UCSD-AML1 (cell line): Measurements from ENCODE around the gene SFT2D3.
"Not testable (repeated sequence)": the region's sequence is repeated elsewhere in the genome, so short reads cannot be mapped to it uniquely, and the experiment has no call there.

Source experiments
- DNase-seq: peaks from one replicate; lab custom pipeline; 2025; ENCODE audit not compliant: unreplicated experiment; lab: John Stamatoyannopoulos, UW

Gene SFT2D3

DNA sequence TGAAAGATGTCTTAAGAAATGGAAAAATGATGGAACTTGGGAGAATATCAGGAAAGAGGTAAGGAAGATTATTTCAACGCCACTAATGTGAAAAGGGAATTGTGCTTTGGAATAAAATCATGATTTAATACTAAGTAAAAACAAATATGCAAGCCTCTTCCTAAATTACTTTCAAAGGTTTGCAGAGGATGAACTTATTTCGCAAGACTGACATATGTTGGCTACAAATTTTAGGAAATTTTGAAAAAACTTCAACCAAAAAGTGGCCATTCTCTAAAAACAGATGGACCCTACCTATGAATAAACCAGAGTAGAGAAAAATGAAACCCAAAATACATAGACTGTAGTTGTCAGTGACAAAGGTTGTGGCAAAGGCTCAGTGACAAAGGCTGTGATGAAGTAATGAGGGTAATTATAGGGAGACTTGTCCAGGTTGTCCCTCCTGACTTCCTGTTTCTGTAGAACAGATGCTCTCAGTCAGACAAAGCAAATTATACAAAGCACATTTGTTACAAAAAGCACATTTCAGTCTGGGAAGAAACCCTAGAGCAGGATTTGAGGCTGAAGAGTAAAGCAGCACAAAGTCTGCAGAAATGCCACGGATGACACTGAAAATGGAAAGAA lies 39.5 kb downstream of the SFT2D3 start:
- DNase-seq: no peak

DNA sequence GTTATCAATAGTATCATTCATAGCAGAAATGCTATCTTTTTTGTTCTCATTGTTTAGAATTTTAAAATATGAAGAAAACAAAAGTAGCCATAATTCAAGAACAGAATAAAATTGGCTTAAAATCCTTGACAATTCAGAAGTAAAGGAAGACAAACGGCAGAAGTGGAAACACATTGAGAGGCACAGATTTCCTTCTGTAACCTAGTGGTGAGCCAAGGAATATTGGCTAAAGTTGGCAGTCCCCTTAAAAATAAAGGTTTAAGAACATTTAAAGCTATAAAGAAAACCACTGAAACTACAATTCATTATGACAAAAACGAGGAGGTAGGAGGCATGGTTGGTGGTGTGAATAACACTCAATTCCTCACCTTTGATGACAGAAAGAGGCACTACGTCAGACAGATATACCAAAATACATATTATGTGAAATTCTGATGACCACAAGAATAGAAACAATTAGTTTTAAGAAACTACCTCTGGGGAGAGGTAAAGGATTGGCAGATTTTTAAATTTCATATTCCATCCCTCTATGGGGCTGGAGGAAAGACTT lies 42.3 kb downstream of the SFT2D3 start:
- DNase-seq: no peak

DNA sequence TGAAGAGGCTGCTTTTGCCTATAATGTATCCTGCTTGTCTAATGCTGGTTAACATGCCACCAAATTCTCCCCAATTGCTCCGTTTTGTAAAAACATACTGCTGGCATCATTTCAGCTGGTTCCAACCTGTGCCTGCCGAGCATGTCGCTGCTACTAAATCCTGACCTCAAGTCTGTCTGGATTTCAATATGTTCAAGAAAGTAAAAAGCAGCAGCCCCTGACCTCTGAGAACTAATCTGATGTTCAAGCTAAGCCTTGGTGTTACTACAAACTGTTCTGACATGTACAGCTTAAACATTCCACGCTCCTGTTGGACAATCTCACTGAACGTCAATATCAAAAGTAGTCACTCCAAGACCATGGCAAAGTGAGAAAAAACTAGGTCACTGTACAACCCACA lies 46.3 kb downstream of the SFT2D3 start:
- no peak for DNase-seq

DNA sequence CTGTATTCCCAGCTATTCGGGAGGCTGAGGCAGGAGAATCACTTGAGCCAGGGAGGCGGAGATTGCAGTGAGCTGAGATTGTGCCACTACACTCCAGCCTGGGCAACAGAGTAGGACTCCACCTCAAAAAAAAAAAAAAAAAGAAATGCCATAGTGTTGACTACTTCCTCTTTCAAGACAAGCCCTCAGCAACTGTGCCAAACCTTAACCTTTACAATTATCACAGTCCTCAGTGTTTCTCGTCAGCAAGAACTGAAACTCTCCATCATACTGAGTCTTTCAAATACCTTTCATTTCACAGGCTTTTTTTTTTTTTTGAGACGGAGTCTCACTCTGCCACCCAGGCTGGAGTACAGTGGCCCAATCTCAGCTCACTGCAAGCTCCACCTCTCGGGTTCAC lies 48.2 kb downstream of the SFT2D3 start:
- DNase-seq: not testable (repeated sequence)

DNA sequence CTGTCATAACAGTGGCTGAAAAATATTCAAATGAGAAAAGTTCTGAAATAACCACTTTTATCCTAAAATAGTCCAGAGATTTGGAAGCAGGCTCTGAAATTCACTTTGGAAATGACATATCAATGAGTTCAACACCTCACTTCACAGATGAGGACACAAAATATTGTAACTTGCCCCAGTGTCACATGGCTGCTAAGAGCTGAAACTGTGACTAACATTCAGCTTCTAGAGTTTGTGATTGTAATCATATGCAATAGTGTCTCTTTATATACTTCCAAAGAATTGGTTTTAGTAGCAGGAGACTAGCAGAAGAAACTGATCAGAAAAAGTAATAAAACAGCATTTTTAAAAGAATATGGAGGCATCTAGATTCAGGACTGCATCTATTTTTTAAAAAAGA lies 52.1 kb downstream of the SFT2D3 start:
- no peak for DNase-seq

DNA sequence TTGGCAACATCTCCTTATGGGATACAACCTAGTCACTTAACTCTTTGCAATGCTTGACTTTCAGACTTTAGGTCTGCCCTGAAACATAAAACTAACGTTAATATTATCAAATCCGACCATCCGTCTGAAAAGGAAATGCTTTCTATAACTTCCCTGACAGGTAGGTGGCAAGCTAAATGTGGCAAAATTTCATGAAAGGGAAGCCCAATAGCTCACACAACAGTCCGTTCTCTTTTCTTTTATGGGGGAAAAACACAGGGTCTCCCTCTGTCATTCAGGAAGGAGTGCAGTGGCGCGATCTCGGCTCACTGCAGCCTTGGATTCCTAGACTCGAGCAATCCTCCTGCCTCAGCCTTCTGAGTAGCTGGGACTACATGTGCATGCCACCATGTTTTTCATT lies 52.9 kb downstream of the SFT2D3 start:
- DNase-seq: no peak
